HT-29 (cell line): ENCODE measurements around the gene EHBP1L1. TPM values are rescaled to one million over a fixed set of nuclear protein-coding genes. Genes with fewer than 3 reads are reported as not detected.
A peak's percentile ranks its signal among the peaks of the same experiment; 100 is the strongest.
"Not testable (repeated sequence)": the region's sequence is repeated elsewhere in the genome, so short reads cannot be mapped to it uniquely, and the experiment has no call there.

Source experiments
- DNase-seq: peaks from one replicate; pipeline ENCODE4 v3.0.0-alpha.2; 2015; ENCODE audit warnings: low spot score
- small RNA-seq: library from RNA; depleted of rRNA; stranded (forward); fragments of <200 nt; gene quantifications from one replicate; pipeline ENCODE3, GENCODE V24; 2014
- total RNA-seq: library from RNA; depleted of rRNA; stranded (reverse); fragments of >200 nt; shearing (Covaris generic); gene quantifications from 2 replicates; pipeline ENCODE4 v1.2.3, GENCODE V29; 2014; rRNA removed

EHBP1L1 gene
- total RNA-seq, 1 experiment from 2014 or later = 149 TPM

GRCh38 chr11:65633390-65634108 lies 57.7 kb downstream of the EHBP1L1 start:
- no peak for DNase-seq

DNA sequence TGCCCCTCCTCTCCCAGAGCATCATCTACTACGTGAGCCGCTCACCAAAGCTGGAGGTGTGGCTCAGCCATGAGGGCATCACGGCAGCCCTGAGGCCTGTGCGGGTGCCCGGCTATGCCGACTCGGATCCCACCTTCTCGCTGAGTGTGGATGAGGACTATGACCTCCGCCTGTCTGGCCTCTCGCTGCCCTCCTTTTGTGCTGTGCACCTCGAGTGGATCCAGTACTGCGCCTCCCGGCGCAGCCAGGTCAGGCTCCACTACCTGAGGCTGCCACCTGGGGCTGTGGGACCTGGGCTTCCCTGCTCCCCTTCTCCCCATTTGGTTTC lies 58.2 kb downstream of the EHBP1L1 start:
- no peak for DNase-seq

DNA sequence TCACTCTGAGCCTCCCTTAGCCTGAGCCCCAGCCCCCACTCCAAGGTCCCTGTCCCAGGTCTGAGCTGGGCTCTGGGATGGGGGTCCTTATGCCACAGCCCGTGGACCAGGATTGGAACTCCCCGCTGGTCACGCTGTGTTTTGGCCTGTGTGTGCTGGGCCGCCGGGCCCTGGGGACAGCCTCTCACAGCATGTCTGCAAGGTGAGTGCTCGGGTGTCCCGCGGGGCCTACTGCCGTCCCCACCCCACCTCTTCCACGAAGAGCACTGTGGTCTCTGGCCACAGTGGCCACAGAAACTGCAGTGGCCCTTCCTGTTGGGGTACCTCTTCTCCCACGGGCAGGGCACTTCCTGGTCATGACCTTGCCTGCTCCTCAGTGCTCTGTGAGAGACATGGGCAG lies 58.6 kb downstream of the EHBP1L1 start:
- DNase-seq = no peak

DNA sequence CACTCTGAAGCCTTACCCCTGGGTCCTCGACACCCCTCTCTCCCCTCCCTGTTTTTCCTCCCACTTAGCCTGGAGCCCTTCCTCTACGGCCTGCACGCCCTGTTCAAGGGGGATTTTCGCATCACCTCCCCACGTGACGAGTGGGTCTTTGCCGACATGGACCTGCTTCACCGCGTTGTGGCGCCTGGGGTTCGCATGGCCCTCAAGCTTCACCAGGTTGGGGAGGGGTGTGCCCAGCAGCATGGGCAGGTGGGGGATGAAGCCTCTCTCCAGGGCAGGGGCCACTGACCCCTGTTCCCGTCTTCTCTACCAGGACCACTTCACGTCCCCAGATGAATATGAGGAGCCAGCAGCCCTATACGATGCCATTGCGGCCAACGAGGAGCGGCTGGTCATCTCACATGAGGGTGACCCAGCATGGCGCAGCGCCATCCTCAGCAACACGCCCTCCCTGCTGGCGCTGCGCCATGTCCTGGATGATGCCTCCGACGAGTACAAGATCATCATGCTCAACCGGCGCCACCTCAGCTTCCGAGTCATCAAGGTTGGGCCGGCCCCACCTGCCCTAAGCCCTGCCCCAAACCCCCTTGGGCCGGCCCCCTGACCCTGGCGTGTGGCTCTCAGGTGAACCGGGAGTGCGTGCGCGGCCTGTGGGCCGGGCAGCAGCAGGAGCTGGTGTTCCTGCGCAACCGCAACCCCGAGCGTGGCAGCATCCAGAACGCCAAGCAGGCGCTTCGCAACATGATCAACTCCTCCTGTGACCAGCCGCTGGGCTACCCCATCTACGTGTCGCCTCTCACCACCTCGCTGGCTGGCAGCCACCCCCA lies 59.3 kb downstream of the EHBP1L1 start:
- no peak for DNase-seq

DNA sequence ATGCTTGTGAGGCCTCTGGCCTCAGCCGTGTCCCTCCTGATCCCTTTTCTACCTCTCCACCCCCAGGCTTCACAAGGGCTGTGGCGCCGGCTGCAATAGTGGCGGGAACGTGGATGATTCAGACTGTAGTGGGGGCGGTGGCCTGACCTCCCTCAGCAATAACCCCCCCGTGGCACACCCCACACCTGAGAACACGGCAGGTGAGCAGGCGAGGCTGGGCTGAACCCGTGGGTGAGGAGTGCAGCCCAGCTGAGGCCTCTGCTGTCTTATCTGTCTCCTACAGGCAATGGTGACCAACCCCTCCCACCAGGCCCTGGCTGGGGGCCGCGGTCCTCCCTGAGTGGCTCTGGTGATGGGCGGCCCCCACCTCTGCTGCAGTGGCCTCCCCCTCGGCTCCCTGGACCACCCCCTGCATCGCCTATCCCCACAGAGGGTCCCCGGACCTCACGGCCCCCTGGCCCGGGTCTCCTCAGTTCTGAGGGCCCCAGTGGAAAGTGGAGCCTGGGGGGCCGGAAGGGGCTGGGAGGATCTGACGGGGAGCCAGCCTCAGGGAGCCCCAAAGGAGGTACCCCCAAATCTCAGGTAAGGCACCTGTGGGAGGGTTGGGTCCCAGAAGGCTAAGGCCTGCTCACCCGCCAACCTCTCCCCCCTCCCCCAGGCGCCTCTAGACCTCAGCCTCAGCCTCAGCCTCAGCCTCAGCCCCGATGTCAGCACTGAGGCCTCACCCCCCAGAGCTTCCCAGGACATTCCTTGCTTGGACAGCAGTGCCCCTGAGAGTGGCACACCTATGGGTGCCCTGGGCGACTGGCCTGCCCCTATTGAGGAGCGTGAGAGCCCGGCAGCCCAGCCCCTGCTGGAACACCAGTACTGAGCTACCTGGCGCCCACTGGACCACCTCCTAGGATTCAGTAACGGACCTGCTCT lies 60.5 kb downstream of the EHBP1L1 start:
- DNase-seq = no peak

- DNase-seq = no peak
Observed at GRCh38 chr11:65637032-65637557, 61.2 kb downstream of the EHBP1L1 start.

GRCh38 chr11:65637794-65638419 lies 62.1 kb downstream of the EHBP1L1 start, which contains the start of gene SIPA1:
TSS of gene SIPA1 (plus strand) at chr11:65638101. CDS start at chr11:65640922, 2,821 bp downstream.
- DNase-seq = peak; percentile 91

DNA sequence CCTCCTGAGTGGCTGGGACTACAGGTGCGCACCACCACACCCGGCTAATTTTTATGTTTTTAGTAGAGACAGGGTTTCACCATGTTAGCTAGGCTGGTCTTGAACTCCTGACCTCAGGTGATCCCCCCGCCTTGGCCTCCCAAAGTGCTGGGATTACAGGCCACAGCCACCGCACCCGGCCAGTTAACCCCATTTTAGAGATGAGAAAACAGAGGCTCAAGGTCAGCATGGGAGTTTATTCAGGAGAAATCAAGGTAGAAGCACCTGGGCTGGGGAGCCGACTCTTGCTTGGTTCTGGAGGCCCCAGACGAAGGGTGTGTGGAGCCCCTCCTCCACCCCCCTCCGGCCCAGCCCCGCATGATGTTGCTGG lies 63.4 kb downstream of the EHBP1L1 start:
- DNase-seq = not testable (repeated sequence)

DNA sequence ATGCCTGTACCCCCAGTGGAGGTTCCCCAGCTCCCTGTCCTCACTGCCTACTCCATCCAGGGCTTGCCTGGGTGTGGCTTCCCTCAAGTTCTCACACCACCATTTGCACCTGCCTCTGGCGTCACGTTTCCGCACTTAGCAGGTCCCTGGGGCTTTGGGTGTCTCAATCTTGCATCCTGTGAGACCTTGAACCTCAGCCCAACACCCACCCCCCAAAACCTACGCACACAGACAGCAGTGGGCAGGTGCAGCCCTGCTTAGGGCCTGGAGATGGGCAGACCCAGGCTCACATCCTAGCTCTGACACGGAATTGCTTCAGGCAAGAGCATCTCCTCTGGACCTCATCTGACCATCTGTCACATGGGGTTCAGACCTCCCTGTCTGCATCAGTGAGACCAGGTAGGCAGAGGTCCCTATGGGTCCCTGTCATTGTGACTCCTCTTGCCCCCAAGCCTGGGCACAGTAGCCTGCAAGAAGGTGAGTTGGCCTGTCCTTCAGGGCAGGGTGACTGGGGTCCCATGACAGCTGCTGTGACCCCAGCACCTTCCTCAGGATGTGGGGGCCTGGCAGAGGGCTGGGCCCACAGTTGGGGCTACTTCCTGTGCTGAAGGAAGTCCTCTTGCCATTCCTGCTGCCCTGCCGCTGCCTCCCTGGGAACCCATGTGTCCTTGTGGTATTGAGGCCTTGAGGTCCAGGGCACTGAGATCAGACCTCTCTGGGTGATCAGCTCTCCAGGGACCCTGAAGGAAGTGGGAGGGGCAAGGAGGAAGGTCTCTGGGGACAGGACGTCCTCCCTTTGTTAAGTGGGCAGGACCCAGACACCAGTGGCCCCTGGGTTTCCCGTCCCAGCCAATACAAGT lies 64.0 kb downstream of the EHBP1L1 start:
- DNase-seq = no peak

DNA sequence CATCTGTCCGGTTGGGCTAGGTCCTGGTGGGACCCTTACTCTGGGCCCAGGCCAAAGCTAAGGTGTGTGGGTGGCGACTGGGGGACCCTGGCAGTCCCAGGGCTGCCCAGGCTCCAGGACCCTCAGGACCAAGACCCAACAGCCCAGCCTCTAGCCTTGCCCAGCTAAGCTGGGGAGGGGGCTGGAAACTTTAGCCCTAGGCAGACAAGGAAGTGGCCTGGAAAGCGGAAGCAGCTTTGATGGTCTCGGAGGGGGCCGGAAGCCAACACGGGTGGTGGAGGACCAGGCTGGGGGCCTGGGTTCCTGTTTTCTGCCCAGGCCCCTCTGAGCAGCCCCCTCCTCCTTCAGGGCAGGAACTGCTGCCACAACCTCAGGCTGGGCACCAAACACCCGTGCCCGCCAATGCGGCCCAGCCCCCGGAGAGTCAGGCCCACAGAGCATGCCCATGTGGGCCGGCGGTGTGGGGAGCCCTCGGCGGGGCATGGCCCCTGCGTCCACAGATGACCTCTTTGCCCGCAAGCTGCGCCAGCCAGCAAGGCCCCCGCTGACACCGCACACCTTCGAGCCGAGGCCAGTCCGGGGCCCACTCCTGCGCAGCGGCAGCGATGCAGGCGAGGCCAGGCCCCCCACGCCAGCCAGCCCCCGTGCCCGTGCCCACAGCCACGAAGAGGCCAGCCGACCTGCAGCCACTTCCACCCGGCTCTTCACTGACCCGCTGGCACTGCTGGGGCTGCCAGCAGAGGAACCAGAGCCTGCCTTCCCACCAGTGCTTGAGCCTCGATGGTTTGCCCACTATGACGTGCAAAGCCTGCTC lies 64.8 kb downstream of the EHBP1L1 start:
- DNase-seq = no peak

- DNase-seq = no peak
Observed at GRCh38 chr11:65641297-65642013, 65.6 kb downstream of the EHBP1L1 start.

Small RNA genes lying within 50 kb of the gene (small RNA-seq; reads per million reads assigned to genes)
- gene AP001362.1 (not detected), gene MIR4690 (not detected)

Other genes with a start within 250 kb of the EHBP1L1 start
- 28.8 and 30.2 TPM in 2 replicates for gene DPF2, start 242.2 kb upstream of the EHBP1L1 start, total RNA-seq
- gene TIGD3, start 221.3 kb upstream of the EHBP1L1 start, total RNA-seq = 2.9 and 3.0 TPM in 2 replicates
- gene SLC25A45, start 193.4 kb upstream of the EHBP1L1 start, total RNA-seq = 5.8 and 8.8 TPM in 2 replicates
- 102 and 106 TPM in 2 replicates for gene FRMD8, start 189.4 kb upstream of the EHBP1L1 start, total RNA-seq
- gene NEAT1, start 153.3 kb upstream of the EHBP1L1 start, total RNA-seq = 50.1 and 61.5 TPM in 2 replicates
- 1,827 and 2,040 TPM in 2 replicates for gene MALAT1, start 77.0 kb upstream of the EHBP1L1 start, total RNA-seq
- 177 and 182 TPM in 2 replicates for gene SCYL1, start 51.0 kb upstream of the EHBP1L1 start, total RNA-seq
- gene LTBP3, start 17.7 kb upstream of the EHBP1L1 start, total RNA-seq = 146 and 164 TPM in 2 replicates
- gene ZNRD2, start 5.6 kb upstream of the EHBP1L1 start, total RNA-seq = 137 and 158 TPM in 2 replicates
- 122 and 127 TPM in 2 replicates for gene FAM89B, start 3.5 kb upstream of the EHBP1L1 start, total RNA-seq
- 1.2 and 2.5 TPM in 2 replicates for gene KCNK7, start 19.7 kb downstream of the EHBP1L1 start, total RNA-seq
- 129 and 134 TPM in 2 replicates for gene MAP3K11, start 38.2 kb downstream of the EHBP1L1 start, total RNA-seq
- gene PCNX3, start 39.7 kb downstream of the EHBP1L1 start, total RNA-seq = 87.6 and 102 TPM in 2 replicates
- gene SIPA1, start 62.0 kb downstream of the EHBP1L1 start, total RNA-seq = 79.1 and 95.3 TPM in 2 replicates
- 87.3 and 112 TPM in 2 replicates for gene RELA, start 86.9 kb downstream of the EHBP1L1 start, total RNA-seq
- gene KAT5, start 136.2 kb downstream of the EHBP1L1 start, total RNA-seq = 106 and 112 TPM in 2 replicates
- gene RNASEH2C, start 144.7 kb downstream of the EHBP1L1 start, total RNA-seq = 47.3 and 71.2 TPM in 2 replicates
- gene AP5B1, start 204.9 kb downstream of the EHBP1L1 start, total RNA-seq = 18.2 and 20.2 TPM in 2 replicates
- gene OVOL1, start 211.0 kb downstream of the EHBP1L1 start, total RNA-seq = 42.2 and 42.8 TPM in 2 replicates